GM19239 (cell line): Measurements from ENCODE around the gene CDR2L.
"Not testable (repeated sequence)": the region's sequence is repeated elsewhere in the genome, so short reads cannot be mapped to it uniquely, and the experiment has no call there.

Experiments
- DNase-seq: peaks from one replicate; pipeline ENCODE4 v3.0.0; 2011; ENCODE audit warnings: low spot score; ENCODE audit not compliant: insufficient read length
- FAIRE-seq: peaks from 2 replicates; lab custom pipeline; 2011; peaks lifted over from hg19 to GRCh38; lab: Jason Lieb, UNC

The CDR2L gene

DNA sequence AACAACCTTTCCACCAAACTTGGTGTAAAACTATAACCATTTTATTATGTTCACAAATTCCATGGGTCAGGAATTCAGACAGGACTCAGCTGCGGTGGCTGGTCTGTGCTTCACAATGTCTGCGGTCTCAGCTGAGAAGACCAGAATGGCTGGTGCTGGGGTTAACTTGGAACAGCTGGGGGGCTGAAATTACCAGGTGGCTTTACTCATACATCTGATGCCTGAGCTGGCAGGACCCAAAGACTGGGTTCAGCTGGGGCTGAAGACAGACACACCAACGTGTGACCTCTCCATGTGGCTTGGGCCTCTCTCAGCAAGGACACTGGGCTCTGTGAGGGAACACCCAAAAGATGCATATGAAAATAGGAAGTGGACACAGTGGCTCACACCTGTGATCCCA is 9.2 kb upstream of the CDR2L start:
- DNase-seq = no peak
- no peak for FAIRE-seq

DNA sequence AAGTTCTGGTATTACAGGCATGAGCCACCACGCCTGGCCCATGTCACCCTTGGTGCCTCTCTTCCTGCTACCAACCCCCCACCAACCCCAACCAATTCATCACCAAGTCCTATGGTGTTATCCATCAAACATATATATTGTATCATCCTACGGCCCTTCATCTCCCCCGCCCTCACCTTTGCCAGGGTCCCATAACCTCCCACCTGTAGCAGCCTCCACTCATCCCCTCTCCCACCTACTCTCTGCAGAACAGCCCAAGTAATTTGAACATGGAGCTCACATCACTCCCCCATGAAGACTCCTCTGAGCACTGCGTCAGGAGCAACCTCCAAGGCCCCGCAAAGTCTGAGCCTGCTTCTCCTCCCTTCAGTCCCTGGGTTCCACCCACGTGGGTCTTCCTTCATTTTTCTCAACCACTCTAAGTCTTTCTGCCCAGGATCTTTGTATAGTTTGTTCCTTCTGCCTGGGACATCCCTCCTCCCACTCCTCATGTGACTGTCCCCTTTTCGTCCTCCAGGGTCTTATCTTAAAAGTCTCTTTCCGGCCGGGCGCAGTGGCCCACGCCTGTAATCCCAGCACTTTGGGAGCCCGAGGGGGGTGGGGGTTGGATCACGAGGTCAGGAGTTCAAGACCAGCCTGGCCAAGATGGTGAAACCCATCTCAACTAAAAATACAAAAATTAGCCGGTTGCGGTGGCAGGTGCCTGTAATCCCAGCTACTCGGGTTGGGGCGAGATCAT is 7.9 kb upstream of the CDR2L start:
- FAIRE-seq (no peak), DNase-seq (no peak)

DNA sequence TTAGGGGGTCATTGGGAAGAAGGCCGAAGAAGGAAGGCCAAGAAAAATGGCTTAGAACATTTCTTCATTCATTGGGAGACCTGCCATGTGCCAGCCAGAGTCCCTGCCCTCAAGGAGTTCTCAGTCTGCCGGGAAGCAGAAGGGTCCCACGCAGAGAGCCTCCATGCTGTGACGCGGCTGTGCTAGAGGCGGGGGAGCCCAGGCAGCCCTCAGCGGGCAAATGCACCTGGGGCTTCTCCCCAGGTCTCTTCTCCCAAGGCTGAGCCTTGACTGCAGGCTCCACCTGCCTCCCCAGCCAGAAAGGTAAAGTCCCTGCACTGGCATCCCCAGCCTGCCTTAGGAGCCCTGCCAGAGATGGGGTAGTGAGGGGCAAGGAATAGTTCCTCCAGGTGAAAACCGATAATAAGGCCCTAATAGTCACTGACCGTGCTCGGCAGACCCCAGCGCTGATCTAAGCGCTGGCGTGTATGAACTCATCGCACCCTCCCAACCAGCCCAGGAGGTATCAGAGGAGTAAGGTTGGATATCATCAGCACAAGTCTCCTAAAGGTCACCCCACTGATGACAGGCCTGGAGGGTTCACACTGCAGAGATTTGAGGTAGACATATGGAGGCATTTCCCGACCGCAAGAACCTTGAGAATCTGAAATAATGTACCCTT is 6.0 kb upstream of the CDR2L start:
- FAIRE-seq (no peak), DNase-seq (no peak)

DNA sequence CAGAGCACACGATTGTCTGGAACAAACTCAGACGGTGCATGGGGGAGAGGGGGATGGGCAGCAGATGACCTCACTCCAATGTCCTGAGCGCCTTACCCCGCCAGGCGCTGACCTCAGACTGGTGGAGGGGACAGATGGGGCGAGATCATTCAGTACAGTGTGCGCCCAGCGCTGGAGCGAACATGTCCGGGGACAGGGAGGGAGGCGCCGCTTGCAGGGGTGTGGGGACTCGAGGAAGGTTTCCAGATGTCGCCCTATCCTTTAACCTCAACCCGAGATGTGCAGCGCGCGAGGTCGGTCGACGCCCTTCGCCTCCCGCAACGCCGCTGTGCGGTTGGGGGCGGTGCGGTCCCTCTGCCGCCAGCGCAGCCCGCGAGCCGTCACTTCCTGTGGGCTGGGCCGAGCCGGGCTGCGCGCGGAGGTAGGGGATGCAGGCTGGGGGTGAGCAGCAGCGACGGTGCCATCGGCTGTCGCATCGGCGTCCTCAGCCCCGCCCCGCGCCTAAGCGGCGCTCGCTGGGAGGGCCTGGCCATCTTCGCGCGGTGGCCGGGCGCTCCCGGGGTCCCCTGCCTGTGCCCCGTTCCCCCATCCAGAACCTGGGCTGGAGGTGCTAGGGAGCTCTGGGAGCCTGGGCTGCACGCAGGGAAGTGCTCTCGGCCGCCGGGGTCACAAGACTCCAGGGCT is 5.3 kb upstream of the CDR2L start:
- FAIRE-seq = no peak
- DNase-seq = peak; percentile 60

DNA sequence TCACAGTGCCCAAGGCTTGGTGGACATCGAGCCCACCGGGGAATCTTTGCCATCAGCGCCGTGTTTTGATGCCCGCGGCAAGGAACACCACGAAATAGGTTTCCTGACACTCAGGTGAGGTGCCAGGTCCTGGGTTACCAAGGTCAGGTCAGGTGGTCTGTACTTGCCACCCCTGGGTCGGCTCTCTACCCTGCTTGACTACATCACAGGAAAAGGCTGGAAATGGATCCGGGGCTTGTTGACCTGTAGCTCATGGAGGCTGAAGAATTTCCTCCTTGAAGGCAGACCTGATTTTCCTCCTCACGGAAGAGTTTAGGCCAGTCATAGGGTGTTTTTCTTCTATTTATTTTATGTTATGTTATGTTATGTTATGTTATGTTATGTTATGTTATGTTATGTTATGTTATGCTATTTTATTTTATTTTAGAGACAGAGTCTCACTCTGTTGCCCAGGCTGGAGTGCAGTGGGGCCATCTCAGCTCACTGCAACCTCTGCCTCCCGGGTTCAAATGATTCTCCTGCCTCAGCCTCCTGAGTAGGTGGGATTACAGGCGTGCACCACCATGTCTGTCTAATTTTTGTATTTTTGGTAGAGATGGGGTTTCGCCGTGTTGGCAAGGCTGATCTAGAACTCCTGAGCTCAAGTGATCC is 4.6 kb upstream of the CDR2L start:
- not testable (repeated sequence) for FAIRE-seq

DNA sequence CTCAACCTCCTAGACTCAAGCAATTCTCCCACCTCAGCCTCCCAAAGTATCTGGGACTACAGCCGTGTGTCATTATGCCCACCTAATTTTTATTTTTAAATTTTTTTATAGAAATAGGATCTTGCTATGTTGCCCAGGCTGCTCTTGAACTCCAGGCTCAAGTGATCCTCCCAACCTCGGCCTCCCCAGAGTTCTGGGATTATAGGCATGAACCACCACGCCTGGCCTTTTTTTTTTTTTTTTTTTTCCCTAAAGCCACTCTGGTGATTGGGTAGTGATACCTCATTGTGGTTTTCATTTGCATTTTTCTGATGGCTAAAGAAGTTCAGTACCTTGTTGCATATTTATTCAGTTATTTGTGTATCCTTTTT is 1.2 kb upstream of the CDR2L start:
- DNase-seq (no peak), FAIRE-seq (no peak)

More for the DNA sequence above, 4.6 kb upstream of the CDR2L start:
- not testable (repeated sequence) for DNase-seq

DNA sequence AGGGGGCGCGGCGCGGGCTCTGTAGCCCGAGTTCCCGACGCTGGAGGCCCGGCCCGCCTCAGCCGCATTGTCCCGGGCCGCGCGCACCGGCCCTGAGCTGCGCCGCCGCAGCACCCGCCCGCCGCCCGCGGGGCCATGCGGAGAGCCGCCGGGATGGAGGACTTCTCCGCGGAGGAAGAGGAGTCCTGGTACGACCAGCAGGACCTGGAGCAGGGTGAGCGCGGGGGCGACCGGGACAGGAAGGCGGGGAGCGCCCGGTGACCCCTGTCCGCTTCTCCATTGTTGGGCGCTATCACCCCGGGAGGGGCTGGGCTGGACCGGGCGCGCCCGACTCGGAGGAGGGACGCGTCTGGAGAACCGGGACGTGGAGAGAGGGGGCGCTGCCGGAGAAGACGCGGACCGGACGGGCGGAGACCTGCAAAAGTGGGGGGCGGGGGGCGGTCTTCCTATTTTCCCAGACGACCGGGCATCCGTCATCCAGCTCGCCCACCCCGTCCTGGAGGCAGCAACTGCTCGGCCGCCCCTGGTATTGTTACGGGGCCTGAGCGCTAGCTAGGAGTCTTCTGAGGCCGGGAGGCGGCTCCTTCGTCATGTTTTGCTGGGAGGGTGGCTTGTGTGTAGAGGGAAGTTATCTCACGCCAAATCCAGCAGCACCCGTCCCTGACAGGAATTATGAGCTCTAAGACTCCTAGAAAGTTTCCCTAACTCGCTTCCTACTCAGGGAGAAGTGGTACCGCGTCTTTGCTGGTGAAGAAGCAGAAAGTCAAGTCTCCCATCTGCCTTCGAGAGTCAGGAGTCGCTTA is 678 bp downstream of the CDR2L start:
- DNase-seq = no peak
- FAIRE-seq = no peak

DNA sequence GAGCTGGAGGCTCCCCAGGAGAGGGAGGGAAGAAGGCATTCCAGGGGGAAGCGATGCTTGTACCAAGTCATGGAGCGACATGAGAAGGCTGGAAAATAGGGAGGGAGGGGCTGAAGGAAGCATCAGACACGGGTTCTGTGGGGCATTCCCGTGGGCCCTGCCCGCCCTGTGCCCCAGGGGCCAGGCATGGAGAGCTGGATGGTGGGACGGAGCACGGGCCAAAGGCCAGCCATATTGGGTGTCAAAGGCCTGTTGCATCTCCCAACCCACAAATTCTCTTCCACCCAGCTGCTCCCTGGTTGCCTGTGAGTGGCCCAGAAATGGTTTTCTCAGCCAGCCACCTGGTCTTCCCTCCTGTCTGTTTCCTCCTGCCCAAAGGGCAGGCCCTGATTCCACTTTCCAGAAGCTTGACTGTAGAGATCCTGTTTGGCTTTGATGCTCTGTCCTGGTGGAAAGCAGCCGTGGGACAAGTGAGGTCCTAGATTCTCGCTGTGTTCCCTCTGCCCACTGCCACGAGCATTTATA is 3.2 kb downstream of the CDR2L start:
- no peak for FAIRE-seq
- DNase-seq = no peak

DNA sequence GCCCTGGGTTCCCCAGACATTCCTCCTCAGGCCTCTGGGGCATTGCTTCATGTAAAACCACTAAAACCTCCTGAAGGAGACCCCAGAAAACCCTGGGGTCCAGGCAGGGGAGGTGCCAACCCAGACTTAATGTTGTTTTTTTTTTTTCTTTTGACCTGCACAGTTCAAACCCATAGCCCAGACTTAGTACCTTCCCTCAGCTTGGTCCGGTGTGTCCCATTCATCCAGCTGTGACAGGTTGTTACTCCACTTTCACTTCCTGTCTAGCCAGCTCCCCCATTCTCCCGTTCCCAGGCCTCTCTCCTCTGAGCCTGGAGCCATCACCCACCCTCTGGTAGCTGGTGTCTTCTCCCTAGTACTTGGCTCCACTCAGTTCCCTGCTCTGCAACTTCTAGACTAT is 4.8 kb downstream of the CDR2L start:
- FAIRE-seq (no peak), DNase-seq (no peak)

DNA sequence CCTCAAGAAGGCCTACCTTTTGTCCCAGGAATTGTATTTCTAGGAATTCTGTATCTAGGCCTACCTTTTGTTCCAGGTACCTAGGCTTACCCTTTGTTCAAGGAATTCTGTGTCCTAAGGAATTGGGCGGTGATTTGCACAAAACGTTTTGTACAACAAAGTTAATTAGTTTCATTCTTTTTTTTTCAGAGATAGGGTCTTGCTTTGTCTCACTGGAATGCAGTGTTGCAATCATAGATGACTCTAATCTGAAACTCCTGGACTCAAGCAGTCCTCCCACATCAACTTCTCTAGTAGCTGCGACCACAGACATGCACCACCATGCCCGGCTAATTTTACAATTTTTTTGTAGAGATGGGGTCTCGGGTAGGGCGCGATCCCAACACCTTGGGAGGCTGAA is 7.0 kb downstream of the CDR2L start:
- DNase-seq = no peak
- no peak for FAIRE-seq

DNA sequence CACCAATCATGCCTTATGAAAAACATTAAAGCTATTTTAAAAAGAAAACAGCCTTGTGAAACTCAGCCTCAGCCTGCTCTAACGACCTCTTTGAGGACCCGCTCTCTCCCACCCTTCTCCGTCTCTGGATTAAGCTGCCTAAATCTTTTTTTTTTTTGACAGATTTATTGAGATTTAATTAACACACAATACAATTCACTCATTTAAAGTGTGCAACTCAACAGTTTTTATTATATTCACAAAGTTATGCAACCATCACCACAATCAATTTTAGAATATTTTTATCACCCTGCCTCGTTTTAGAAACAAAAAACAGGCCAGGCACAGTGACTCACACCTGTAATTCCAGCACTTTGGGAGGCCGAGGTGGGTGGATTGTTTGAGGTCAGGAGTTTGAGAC is 8.4 kb downstream of the CDR2L start:
- FAIRE-seq = no peak
- DNase-seq = no peak

DNA sequence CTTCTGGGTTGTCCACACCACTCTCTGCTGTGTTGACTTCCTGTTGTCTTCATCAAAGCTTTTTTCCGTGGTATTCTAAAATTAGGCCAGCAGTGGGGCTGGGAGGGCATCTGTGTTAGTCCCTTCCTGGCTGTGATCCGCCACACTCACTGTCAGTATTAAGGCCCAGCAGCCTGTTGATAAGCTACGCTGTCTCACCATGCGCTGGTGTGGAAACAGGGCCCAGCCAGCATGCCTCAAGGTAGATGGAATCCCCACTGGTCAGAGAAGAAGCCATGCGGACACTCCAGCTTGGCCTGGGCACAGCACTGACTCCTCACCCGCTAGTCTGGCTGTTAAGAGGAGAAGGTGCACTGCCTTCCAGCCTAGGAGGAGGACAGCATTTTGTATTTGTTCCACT is 11.4 kb downstream of the CDR2L start:
- FAIRE-seq (no peak), DNase-seq (no peak)

DNA sequence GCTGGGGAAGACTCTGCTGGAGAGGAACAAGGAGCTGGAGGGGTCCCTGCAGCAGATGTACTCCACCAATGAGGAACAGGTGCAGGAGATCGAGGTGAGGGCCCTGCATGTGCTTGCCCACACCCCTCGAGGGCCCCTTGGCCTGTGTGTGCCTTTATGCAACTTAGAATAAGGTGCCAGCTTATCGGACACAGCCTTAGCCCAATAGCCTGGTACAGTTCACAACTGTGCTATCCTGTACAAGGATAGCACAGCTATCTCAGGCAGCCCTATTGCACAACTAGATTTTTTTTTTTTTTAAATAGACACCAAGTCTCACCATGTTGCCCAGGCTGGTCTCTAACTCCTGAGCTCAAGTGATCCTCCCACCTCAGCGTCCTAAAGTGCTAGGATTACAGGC is 12.1 kb downstream of the CDR2L start:
- DNase-seq (no peak), FAIRE-seq (no peak)

DNA sequence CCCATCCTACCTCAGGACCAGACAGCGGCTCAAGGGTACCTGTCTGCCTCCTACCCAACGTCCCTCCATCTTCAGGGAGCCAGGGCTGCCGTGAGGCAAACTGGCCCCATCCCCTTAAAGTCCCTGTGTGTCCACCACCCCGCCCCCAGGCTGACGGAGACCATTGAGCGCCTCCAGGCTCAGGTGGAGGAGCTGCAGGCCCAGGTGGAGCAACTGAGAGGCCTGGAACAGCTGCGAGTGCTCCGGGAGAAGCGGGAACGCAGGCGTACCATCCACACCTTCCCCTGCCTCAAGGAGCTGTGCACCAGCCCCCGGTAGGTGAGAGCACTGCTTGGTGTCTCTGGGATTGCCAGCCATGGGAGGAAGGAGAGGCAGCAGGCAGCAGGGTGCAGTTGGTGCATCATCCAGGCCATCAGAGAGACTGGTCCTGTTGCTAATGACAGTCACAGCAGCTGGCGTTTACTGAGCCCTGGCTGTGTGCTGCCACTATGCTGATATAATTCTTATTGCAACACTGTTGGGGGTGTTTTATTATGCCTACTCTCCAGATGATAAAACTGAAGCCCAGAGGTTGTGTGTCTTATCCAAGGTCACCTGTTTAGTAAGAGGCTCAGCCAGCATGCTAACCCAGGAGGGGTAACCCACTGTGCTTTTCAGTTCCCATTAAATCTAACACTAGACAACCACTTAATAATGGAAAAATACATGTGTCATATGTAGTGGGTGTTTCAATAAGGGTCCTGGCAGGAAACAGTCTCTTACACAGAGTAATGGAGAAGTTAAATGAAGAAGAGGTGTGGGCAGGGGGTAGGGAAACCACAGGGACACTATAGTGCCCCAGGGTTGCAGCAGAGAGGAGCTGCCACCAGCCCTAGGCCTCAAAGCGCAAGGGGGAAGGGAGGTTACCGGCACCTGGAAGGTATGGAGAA is 14.7 kb downstream of the CDR2L start:
- DNase-seq (no peak), FAIRE-seq (no peak)

DNA sequence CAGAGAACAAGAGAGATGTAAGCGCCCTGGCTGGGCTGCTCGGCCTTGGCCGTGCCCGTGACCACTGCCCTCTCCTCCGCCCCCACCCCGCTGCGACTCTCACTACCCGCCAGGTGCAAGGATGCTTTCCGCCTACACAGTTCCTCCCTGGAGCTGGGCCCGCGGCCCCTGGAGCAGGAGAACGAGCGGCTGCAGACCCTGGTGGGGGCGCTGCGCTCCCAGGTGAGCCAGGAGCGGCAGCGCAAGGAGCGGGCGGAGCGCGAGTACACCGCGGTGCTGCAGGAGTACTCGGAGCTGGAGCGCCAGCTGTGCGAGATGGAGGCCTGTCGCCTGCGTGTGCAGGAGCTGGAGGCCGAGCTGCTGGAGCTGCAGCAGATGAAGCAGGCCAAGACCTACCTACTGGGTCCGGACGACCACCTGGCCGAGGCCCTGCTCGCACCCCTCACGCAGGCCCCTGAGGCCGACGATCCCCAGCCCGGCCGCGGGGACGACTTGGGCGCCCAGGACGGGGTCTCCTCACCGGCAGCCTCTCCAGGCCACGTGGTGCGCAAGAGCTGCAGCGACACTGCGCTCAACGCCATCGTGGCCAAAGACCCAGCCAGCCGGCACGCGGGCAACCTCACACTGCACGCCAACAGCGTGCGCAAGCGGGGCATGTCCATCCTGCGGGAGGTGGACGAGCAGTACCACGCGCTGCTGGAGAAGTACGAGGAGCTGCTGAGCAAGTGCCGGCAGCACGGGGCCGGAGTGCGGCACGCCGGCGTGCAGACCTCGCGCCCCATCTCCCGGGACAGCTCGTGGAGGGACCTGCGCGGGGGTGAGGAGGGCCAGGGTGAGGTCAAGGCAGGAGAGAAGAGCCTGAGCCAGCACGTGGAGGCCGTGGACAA is 15.9 kb downstream of the CDR2L start:
- no peak for FAIRE-seq
- DNase-seq = no peak

DNA sequence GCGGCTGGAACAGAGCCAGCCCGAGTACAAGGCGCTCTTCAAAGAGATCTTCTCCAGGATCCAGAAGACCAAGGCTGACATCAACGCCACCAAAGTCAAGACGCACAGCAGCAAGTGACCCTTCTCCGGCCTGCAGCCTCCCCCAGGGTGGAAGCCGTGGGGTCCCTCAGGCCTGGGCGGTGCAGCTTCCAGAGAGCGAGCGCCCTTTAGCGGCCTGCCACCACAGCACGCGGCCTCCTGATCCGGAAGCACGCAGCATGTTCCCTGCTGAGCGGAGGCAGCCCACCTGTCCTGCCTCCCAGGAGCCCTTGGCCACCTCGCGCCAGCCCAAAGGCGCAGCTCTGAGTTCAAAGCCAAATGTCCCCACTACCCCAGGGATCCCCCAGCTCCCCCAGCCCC is 16.5 kb downstream of the CDR2L start:
- no peak for DNase-seq
- FAIRE-seq = no peak

DNA sequence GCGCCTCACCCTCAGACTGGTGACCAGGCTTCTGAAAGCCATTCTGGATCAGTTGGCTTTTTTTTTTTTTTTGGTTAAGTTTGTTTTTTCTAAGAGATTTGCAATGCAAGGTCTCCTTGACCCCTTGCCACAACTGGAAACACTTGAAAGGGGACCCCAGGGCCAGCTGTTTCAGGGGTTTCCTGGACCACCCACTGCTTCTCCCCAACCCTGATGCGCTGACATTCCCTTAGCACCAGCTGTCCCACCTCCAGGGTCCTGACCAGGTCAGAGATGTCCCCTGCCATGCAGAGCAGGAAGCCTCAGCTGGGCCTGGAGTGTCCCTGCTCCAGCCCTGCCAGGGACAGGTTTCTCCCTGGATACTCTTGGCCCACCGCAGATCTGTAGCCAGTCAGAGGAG is 16.9 kb downstream of the CDR2L start:
- DNase-seq (no peak), FAIRE-seq (no peak)

DNA sequence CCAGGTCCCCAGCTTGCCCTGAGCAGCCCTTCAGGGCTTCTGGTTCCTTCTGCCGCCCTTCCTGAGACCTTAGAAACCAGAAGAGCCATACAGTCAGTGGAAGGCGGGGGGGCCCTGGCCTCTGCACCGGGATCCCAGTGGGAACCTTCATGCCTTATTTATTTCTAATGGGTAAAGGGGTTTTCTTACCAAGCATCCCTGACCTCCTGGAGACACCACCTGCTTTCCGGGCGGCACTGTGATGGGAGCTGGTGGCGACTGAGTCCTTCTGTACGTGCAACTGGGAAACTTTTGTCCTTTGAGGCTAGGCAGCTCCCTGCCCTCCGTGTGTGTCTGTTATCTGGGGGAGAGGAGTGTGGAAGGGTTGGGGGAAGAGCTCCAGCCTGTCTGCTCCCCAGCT is 17.9 kb downstream of the CDR2L start:
- no peak for FAIRE-seq

More for the DNA sequence above, 17.9 kb downstream of the CDR2L start:
- no peak for DNase-seq
